22Rv1 (cell line): ENCODE data around the gene RAB40B.

Experiments
- H3K27ac ChIP-seq: fragments of 450-650 bp; 2 replicates; pipeline ENCODE4 v1.5.1; 2017
- CTCF ChIP-seq: fragments of 450-650 bp; IDR thresholded peaks from 2 replicates; pipeline ENCODE4 v1.5.1; 2017; ENCODE audit warnings: mild to moderate bottlenecking
- ZFX ChIP-seq: fragments of 450-650 bp; IDR thresholded peaks from 2 replicates; pipeline ENCODE4 v1.6.1; 2017; ENCODE audit warnings: antibody characterized with exemption, borderline replicate concordance

RAB40B gene

GRCh38 chr17:82668024-82668630, 30.4 kb downstream of the RAB40B start:
- no peak overlapping the region for H3K27ac ChIP-seq
- no peak for TF ChIP-seq CTCF
- TF ChIP-seq ZFX, result no peak

GRCh38 chr17:82667668-82668000, 30.9 kb downstream of the RAB40B start:
- TF ChIP-seq CTCF (no peak), ZFX (no peak)

GRCh38 chr17:82666931-82667667, 31.4 kb downstream of the RAB40B start:
- no peak for TF ChIP-seq ZFX
- TF ChIP-seq CTCF, result no peak

More at GRCh38 chr17:82667668-82668000, 30.9 kb downstream of the RAB40B start:
- H3K27ac ChIP-seq, result no peak overlapping the region

GRCh38 chr17:82665891-82666290, 32.6 kb downstream of the RAB40B start:
- no peak overlapping the region for H3K27ac ChIP-seq
- TF ChIP-seq ZFX, result no peak
- no peak for TF ChIP-seq CTCF

More at GRCh38 chr17:82666931-82667667, 31.4 kb downstream of the RAB40B start:
- H3K27ac ChIP-seq, result no peak overlapping the region

- TF ChIP-seq CTCF (no peak), ZFX (no peak)
- no peak overlapping the region for H3K27ac ChIP-seq
These were observed 33.3 kb downstream of the RAB40B start for GRCh38 chr17:82665217-82665616.

- TF ChIP-seq CTCF (no peak), ZFX (no peak)
- H3K27ac ChIP-seq, result no peak overlapping the region
These were observed 33.8 kb downstream of the RAB40B start for GRCh38 chr17:82664701-82665182.

GRCh38 chr17:82664276-82664575, 34.3 kb downstream of the RAB40B start:
- no peak overlapping the region for H3K27ac ChIP-seq

More at GRCh38 chr17:82664276-82664575, 34.3 kb downstream of the RAB40B start:
- TF ChIP-seq CTCF (no peak), ZFX (no peak)
